GM18508 (cell line): ENCODE results near the gene TCF4.

Experiments used
- ATAC-seq: cut with Tn5 transposase; IDR thresholded peaks from one replicate; pipeline ENCODE4 v1.9.1; 2021; ENCODE audit warnings: moderate number of reproducible peaks; ENCODE audit not compliant: insufficient read depth, unreplicated experiment

Gene TCF4

DNA sequence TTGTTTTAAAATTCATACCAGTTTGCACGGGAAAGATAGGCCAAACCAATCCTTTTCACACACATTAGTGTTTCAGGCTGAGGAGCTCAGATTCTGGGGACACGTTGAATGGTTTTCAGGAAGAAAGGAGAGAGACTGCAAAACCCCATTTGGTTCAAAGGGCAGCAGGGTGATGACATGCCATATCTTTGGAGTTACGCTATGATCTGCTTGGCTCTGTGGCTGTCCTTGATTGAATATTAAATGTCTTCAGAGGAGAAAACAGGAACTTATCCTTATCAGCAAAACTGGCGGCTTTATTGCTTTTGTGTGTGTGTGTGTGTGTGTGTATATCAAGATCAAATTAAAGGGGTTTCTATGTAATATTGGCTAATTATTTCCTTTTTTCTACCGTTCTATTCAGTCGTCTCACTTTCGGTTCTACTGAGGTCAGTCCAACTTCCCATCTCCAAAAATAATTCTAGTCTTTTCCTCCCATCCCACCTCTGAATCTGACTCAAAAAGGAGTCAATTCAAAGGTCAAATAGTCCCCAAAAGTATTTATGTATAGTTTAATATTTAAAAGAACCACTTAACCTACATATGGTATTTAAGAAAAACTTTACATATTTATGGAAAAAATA lies 335.8 kb downstream of the TCF4 start:
- ATAC-seq = no peak

DNA sequence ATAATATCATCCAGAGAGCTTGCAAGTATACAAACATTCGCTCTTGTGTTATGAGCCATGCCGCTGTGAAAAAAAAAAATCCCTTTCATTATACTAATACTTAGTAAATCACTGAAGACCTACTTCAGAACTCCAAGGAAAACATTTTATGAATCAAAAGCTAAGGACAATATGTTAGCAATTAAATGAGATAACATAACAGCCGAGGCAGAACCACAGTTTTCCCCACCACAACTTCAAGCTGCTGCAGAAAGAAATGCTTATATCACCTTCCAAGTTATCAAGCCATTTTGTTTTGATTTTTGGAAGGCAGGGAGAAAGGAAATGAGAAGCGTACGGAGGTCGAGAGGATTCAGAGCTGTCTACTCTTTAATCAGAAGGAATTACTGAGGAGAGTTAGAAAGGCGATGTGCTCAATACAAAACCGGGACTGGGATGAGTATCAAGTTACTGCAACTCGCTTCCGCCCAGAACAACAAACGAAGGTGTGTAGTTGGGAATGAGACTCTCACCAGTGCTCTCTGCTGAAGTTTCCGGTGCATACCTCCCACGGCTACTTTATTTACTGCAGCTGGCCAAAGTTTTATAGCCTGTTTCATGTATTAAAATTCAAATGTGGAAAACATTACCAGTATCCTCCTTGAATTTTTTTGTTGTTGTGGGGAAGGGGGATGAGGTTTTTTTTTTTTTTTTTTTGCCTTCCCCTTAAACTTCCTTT lies 336.6 kb downstream of the TCF4 start:
- ATAC-seq = no peak

DNA sequence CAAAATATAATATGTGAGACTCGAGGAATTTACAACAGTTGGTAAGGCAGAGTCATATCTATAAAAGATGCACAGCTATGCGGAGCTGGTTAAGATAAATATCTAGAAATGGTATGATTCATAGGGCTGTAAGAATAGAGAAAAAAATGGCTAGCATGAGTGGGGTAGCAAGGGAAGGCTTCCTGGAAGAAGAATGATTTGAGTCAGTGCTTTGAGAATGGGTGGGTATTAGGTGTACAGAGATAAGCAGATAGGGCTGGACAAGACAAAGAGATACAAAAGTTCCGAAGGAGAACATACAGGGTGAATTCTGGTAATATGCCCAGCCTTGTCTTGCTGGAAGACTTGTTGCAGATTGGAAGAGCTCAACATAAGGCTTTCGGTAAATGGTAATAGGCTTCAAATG lies 337.2 kb downstream of the TCF4 start:
- ATAC-seq = peak; percentile 34

DNA sequence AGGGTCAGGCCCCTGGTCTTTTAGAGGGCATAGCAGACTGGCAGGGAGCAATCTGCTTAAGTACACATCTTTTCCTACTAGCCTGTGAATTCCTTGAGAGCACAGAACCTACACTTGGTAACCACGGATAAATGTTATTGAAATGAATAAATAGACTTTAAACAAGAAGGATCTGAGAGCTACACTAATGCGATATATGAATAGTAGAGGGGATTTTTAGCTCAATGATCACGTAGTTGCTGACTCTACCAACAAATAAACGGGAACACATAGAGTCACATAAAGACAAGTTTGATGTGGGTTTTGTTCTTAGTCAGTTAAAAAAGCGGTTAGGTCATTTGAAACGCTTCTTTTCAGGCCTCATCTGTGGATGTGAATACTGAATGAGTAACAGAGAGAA lies 338.4 kb downstream of the TCF4 start:
- ATAC-seq = peak; percentile 38

DNA sequence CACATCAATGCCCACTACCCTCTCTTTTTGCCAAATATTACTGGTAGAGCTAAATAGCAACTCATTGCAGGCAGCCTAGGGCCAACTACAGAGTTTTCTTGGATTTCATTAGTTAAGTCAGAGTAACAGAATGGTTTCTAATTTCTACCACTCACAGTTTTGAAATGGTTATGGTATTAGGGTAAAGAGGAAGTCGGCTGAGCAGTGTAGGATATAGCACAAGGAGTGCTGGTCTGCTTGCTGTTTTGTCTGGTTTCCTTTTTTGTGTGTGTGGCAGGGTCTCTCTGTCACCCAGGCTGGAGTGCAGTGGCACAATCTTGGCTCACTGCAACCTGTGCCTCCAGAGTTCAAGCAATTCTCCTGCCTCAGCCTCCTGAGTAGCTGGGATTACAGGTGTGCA lies 339.5 kb downstream of the TCF4 start:
- peak; percentile 28 for ATAC-seq

DNA sequence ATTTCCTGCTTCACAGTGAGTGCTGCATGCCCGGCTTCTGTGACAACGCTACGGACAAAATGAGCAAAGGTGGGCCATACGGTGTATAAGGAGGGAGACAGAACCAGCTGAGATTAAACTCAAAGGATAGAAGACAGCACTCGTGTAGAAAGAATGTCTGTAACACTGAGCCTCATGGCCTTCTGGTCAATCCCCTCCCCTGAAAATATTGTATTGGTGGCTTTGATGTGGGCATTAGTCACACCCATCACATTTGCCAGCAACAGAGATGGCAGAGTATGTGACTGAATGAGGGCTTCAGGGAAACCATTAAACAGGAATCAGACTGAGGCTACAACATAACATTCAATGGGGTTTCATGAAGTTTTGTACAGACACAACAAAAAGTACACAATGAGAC lies 341.0 kb downstream of the TCF4 start:
- ATAC-seq = no peak

DNA sequence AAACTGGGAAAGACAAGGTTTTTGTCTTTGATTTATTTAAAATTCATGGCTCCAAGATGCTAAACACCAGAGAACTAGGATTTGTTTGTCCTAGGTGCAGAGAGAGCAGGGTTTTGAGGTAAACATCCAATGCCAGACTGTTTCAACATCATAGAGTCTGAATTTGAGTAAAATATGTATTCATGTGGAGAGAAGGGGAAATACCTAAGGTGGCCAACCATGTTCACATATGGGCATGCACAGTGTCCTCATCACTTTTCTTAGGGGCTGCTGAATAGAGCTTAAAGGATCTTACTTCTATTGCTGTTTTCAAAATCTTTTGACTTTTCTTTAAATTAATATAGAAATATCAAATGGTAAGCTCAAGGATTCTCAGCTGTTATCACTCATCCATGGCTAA lies 341.7 kb downstream of the TCF4 start:
- ATAC-seq = peak; percentile 33

DNA sequence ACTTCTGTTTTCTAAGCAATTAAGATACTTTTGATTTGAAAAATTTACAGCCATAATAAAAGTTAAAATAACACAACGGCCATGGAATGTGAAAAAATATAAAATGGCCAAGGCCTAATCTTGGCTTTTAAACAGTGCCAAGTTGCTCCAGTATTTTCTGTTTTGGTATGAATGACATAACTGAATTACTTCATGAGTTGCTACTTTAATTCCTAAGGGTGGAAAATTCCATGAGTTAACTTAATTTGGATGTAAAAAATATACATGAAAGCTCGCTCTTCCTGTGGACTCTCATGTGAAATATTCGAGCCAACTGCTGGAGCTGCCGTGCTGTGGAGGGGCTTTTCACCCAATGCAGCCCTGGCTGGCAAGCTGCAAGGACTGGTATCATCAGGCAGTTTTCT lies 342.8 kb downstream of the TCF4 start:
- no peak for ATAC-seq

DNA sequence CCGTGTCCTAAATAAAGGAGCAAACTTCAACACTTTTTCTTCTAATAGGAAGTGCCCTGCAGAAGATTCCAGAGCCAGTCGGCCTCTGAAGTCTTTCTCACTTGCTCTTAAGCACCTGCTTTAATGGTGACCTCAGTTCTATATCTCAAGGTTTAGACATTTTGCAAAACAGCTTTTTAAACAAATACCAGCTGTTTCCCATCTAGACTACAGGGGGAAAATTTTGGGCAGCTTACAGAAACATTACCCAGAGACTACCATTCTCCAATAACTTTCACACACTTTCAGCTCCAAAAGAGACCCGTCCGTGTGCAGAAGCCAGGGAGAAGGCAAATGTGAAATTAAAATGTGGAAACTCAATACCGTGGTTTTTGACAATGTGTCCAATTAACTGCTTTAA lies 343.4 kb downstream of the TCF4 start:
- ATAC-seq = no peak

DNA sequence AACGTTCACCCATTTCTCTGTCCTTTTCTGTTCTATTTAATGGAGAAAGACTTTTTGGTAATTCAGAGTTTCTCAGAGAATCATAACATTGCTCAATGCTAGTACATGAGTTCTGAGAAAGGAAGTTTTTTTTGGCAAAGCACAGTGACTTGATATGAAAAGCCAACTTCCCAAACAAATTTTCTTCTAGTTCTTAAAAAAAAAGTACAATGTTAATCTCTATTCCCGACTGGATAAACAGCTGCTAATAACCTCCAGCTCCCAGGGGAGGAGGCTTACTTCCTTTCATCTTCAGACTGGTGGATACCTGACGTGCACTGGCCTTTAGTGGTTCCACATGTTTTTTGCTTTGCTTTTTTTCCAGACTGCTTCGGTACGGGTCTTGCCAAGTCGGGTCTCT lies 344.1 kb downstream of the TCF4 start:
- no peak for ATAC-seq

DNA sequence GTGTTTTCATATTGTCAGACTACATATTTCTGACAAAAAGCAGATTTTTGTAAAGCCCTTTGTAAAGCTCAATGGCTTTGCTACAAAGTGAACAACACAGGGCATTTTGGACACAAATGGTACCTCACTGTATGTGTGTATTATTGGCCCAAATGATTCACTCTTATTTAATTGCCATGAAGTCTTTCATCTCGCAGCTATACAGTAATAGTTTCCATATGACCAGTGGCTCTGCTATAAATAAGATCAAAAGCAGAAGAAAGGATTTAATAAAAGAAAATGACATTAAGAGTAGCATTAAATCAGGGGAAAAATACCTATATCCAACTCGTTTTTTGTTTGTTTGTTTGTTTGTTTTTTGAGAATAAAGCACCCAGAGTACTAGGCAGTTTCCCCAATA lies 344.7 kb downstream of the TCF4 start:
- no peak for ATAC-seq

DNA sequence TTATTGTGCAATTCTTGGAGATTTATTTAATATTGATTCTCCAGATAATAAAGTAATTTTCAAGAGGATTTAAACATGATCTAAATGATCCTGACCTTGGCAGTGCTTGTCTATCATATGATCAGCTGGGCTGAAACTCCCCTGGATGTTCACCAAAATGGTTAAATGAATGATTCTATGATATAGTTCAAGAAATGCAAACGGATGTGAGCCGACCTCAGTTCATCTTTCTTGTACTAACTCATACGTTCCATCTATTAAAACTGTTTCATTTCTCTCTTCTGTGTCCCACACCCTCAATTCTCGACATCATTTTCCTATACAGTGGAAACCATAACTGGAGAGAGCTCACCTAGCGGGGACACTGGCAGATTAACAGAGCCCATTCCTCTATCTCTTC lies 347.0 kb downstream of the TCF4 start:
- peak; percentile 35 for ATAC-seq

DNA sequence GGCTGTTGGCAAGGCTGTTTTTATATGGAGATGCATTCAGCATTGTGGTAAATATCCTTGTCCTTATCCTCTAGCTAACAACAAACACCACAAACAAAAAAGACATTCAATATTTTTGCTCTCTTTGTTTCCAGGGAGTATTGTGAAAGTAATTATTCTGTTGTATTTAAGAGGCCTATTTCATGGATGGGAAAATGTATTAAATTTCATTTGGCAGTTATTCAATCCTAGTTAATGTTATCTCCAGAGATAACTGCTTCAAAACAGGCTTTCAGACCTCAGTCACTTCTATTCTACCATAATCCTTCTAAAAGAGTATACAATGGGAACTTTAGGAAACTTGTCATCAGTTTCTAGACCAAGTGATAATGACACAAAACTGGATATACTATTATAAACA lies 348.3 kb downstream of the TCF4 start:
- ATAC-seq = no peak

DNA sequence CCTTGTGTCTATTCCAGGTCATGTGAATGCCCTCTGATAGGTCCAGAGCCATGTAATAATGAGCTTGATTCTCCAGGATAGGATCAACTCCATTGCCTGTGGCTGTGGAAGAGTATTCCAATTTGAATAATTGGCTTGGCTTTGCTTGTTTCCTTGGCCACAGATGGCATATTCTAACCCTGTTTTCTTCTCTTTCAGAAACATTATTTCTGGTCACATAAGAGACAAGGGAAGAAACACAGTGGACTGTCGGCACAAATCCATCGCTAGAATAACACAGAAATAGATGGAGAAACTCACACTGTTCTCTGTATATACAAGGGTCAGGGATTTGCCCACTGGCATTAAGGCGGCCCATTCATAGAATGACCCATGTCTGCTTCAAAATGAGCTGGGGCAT lies 350.3 kb downstream of the TCF4 start:
- no peak for ATAC-seq

DNA sequence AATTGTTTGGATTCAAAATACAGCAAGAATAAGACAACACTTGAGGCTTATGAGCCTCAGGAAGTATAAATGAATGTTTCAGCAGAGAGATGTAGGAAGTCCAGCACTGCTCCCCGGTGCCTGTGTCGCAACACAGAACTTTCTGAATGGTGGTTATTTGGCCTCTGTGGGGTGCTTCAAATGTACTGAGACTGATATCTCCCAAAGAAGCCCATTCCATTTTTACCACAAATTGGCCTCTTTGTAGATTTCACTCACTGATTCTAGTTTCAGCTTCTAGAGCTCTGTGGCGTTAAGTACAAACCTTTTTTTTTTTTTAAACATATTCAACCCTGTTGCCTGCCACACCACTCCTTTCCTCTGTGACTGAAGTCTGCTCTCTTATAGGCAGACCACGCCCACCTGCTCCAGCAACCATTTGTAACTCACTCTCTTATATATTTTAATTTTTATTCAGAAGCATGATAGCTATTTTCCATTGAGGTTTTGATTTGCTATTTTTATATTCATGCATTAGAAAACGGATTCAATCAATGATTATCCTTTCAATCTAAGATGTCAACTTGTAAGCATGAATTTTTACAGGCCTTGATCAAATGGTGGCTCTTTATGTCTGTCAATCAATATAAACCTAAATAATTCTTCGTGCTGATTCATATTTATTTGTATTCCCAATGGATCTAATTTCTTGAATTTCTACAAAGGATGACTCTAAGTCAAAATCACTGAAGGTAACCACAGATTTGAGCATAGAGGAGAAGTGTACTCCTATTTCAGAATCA lies 351.7 kb downstream of the TCF4 start:
- no peak for ATAC-seq

DNA sequence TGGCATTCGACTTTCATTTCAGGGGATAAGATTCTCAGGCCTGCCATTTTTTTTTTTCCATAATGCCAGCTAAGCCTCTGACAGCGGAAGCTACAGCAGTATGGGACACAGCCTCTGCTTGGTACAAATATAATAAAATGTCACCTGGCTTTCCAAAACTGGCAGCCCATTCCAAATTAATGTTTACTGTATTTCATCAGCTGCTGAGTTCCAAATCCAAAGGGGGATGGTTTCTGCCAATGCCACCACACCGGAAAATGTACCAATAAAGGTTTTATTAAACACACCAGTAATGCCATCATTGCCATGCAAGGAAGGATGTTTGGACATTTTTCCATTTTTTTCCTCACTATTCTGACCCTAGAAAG lies 352.9 kb downstream of the TCF4 start:
- no peak for ATAC-seq

DNA sequence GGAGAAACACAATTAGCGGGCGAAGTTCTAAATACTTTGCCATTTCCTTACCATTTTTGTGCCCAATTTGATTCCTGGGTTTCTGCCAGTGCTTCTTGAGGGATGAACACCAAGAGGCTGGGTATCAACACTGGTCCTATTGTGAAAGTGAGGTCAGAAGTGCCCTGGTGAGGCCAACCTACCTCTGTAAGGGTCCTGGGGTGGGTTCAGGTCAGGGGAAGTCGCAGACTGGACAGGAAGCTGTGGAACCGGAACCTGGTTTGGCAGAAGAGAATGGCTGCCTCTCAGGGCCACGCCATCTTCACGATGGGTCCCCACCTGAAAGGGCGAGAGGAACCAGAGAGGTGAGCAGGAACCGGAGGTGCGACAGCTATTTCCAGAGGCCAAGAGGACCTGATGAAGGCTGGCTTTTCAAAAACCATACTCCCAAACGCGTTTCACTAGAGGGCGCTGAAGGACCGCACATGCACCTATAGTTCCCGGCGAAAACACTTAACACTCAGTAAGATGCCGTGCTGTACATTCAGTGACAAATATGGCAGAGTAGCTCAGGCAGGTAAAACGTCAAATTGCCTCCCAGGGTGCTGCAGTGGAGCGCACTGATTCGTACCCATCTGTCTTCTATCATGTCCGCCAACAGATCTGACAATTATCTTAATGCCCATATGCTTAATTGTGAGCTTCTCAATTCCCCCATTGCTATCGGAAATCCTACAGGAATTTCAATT lies 353.5 kb downstream of the TCF4 start:
- ATAC-seq = peak; percentile 69

DNA sequence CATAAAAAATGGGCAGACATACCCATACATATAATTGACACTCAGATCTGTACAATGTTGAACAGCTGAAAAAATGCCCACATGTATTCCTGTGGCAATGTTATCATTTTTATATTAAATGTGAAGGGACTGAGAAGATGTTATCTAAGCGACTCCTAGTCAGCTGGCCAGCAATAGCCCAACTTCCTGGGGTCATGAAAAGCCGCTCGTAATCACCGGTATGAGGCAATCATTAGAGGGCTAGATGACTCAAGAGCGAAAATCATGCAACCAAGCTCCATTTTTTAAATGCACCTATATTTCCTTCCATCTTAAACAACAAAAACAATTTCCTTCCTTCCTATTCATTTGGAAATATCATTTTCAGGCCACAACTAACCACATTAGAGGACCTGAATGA lies 354.1 kb downstream of the TCF4 start:
- ATAC-seq = no peak

DNA sequence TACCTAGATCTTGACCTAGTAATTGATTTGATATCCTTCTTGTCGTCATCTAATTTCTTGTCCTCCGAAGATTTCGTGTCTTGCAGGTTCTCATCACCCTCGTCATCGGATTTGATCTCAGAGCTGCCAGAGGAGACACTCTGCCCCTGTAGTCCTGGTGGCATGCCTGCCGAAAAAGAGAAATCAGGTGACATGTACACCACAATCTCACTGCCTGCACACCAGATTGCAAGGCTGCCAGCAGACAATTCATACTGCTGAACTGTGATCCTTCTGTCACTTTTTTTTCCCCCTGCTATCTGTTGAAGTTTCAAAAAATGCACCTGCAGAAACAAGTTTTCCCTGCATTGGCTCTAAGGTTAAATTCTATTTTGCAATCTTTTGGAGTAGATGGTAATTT lies 355.5 kb downstream of the TCF4 start:
- ATAC-seq = no peak

DNA sequence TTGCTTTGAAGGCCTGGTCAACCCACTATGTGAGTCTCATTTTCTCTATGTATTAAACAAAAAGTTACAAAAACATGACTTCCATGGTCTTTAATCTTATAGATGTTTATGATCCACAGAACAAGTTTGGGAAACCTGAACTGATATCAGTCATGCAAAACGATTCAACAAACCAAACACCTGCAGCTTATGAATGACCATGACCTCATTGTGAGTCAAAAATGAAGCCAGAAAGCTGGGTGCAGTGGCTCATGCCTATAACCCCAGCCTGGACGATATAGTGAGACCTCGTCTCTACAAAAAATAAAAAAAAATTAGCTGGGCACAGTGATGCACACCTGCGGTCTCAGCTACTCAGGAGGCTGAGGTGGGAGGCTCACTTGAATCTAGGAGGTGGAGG lies 358.3 kb downstream of the TCF4 start:
- no peak for ATAC-seq

DNA sequence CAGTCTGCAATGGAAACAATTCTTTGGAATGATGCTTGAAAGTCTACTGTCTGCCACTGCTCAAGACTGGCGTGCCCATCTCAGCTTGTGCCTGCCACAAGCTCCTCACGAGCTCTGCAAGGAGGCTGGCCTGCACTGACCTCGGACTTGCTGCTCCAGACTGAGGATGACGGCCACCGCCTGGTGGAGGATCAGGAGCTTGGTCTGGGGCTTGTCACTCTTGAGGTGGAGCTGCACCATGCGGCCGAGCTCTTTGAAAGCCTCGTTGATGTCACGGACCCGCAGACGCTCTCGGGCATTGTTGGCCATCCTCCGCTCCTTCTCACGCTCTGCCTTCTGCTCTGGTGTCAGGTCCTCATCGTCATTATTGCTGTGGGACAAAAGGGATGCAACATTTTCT lies 359.3 kb downstream of the TCF4 start:
- ATAC-seq = no peak
